ENCODE results near the gene NOTCH4.

DNA sequence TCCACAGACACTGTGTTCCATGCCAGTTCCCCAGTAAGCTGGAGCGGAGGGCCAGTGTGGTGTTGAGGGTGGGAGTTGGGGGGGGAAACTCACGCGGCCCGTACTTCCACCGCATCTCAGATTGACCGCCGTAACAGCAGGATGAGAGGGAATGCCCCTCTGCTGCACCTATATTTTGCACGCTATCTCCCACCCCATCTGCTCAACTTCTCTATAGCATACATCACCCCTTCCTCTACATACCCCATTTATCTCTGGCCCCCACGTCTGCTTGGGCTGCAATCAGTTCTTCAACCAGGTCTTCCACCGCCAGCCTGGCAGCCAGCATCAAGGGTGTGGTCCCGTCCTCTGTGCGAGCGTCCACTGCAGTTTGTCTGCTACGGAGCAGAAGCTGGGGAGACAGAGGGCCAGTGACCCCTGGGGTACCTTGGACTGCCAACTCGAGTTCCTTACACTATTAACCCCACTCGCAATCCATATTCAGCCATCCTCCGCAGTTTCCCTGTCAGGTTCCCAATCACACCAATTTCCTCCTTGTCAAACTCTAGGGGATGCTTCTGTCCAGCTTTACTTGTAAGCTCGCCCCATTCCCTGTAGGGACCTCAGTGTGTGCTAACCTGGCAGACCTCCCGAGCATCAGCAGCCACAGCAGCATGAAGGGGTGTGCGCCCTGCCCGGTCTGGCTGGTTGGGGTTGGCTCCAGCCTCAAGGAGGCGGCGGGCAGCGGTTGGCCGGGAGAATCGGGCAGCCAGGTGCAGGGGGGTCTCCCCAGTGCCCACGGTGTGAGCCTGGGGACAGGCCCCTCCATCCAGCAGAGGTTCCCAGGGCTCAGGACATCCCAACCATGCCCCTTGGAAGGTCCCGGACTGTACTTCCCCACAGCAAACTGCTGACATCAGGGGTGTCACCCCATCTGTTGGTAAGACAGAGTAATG is 26.9 kb downstream of the NOTCH4 start:
- TF ChIP-seq, protein P1, sequence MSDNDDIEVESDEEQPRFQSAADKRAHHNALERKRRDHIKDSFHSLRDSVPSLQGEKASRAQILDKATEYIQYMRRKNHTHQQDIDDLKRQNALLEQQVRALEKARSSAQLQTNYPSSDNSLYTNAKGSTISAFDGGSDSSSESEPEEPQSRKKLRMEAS (IDR thresholded peaks at IDR 0.05; ENCODE audit: low read depth, low read length): no peak
- TF ChIP-seq, protein P2, sequence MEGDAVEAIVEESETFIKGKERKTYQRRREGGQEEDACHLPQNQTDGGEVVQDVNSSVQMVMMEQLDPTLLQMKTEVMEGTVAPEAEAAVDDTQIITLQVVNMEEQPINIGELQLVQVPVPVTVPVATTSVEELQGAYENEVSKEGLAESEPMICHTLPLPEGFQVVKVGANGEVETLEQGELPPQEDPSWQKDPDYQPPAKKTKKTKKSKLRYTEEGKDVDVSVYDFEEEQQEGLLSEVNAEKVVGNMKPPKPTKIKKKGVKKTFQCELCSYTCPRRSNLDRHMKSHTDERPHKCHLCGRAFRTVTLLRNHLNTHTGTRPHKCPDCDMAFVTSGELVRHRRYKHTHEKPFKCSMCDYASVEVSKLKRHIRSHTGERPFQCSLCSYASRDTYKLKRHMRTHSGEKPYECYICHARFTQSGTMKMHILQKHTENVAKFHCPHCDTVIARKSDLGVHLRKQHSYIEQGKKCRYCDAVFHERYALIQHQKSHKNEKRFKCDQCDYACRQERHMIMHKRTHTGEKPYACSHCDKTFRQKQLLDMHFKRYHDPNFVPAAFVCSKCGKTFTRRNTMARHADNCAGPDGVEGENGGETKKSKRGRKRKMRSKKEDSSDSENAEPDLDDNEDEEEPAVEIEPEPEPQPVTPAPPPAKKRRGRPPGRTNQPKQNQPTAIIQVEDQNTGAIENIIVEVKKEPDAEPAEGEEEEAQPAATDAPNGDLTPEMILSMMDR (IDR thresholded peaks at IDR 0.05; ENCODE audit: low read depth, low read length): no peak
- no peak for TF ChIP-seq POLR2A (IDR thresholded peaks at IDR 0.05; ENCODE audit: extremely low read depth, insufficient read length)
- TF ChIP-seq MYC (IDR thresholded peaks at IDR 0.05; ENCODE audit: low read depth, low read length): no peak
